HG03060 (cell line): ENCODE data around the gene MIER2.
"Not testable (repeated sequence)": the region's sequence is repeated elsewhere in the genome, so short reads cannot be mapped to it uniquely, and the experiment has no call there.

Experiments
- ATAC-seq: cut with Tn5 transposase; IDR thresholded peaks from one replicate; pipeline ENCODE4 v1.9.1; 2021; ENCODE audit warnings: low read depth, moderate number of reproducible peaks; ENCODE audit not compliant: unreplicated experiment

Gene MIER2

DNA sequence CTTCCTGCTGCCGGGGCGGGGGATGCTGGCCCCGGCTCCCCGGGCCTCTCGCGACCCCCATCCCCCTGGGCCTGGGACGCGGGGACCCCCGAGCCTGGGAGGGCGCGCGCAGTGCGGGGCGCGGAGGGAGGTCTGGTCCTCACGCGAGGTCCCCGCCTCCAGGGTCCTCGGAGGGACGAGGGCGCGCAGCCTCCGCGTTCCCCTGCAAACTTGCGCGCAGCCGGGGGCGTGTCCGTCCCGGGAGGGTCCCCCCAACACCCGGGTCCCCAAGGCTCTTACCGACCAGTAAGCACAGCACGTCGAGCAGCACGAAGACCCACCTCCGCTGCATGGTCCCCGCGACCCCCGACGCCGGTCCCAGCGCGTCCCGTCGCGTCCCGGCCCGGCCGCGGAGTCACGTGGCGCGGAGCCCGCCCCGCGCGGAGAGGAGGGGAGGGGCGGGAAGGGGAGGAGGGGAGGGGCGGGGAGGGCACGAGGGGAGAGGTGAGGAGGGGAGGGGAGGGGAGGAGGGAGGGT lies 53.5 kb downstream of the MIER2 start, which contains the start of gene PLPP2:
Gene PLPP2, minus strand, starts transcription at position 398 of the 516 bp plus-strand sequence. Its CDS starts 67 bp downstream, at position 331.
- ATAC-seq, result no peak

DNA sequence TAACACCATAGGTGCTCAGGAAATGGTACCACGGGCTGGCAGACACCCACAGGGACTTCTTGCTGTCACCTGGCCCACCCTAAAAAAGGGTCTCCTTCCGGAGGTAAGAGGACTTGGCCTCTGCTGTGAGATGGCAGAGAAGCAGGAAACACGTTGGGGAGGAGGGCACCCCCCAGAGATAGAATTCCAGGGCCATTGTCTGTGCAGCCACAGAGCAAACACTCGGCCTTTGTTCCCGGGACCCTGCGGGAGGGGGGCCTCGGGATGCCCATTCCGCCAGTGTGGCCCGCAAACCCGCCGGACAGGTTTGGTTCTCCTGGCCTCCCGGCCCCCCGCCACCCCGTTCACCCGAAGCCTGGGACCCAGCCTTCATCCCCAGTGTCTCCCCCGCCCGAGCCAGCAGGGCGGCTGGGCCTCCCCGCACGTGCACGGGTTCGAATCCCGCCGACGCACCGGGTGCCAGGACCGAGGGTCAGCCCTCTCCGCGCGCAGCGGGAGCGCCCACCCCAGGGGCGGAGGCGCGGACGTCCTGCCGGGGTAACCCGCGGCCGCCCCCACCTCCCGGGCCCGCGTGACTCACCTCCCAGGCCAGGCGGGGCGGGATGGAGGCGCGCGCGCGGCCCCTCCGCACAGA lies 54.1 kb downstream of the MIER2 start:
- no peak for ATAC-seq

DNA sequence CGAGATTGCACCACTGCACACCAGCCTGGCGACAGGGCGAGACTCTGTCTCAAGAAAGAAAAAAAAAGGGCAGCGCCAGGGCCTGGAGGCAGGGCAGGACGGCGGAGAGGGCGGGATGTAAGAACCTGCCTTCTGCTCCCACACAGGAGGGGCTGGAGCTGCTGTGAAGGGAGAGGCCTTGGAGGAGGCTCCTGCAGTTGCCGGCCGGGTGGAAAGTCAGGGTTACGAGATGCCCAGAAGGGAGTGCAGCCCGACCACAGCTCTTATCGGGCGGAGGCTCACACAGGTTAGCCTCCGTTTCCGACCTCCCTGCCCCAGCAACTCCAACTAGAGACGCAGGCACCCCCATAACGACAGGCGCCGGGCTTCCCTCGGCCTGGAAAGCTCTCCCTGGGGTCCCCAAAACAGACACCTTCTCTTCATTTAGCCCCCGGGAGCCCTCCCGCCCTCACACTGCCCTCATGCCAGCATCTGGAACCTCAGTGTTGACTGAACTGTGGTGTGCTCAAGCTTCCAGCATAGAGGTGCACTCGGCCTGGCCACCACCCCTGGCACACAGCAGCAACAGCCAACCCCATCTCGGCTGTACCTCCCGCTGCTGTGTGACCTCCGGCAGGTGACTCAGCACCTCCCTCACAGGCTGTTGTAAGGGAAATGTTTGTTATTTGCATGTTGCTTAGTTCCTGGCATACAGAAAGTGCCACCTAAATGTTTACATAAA lies 54.8 kb downstream of the MIER2 start:
- ATAC-seq, result no peak

DNA sequence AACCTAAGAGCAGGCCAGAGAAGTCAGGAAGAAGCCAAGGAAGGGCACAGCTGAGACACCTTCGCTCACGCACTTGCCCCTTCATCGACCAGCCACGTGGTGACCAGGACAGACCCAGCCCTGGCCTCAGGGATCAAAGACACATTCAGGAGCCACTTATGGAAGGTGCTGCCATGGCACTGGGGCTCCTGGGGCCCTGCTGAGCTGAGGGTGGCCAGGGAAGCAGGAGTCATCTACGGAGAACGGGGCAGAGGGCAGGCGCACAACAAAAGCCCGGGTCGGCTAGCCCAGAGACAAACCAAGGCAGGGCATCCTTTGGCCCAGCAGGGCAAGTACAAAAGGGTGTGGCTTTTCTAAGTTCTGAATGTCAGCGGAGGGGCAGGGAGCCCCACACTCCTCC lies 55.7 kb downstream of the MIER2 start:
- ATAC-seq, result no peak

DNA sequence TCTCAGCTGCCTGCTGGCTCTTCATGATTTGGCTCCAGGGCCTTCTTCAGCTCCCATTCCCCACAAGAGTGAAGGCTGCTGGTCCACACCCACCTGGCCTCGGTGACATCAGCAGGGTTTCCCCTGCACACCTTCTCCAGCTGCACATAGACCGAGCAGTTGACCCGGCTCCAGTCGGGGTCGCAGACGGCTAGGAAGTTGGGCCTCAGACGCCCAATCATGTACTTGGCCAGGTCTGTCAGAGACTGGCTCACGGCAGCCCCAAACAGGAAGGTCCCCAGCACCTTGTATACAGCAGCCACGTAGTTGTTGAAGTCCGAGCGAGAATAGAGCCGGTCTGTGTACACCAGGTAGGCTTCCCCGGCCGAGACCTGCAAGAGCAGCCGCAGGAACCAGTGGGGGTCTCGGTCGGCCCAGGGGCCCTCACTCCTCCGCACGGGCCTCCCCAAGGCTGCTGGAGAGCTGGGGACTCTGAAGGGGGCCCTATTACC lies 57.2 kb downstream of the MIER2 start:
- no peak for ATAC-seq

DNA sequence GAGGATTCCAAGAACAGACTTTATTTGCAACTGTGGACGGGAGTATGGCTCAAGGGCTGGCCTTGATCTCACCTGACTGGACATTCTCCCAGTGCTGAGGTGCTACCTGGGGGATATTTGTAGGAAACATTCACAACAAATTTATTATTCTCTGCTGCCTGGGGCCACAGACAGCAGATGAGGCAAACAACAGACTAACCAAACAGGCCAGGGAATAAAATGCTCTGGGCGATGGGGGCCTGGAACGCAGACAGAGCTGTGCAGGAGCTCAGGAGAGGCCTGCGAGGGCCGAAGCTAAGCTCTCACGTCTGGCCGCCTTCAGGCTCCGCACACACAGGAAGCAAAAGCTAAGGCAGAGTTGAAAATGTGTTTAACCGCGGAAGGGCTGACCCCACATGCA lies 61.2 kb downstream of the MIER2 start:
- ATAC-seq, result no peak

DNA sequence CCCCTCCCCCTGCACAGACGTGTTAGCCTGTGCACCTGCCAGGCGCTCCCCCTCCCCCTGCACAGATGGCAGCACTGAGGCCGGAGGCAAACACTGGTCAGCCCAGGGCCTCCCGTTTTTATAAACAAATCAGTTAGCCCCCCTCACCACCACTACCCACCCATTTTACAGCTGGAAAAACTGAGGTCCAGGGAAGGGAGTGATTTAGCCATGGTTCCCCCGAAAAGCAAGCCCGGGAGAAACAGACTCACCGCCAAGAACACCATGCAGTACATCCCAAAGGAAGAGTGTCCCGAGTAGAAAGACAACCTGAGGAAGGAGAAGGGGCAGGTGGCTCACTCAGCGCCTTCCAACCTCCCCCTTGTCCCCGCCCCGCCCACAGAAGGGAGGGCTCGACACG lies 62.1 kb downstream of the MIER2 start:
- ATAC-seq, result no peak

DNA sequence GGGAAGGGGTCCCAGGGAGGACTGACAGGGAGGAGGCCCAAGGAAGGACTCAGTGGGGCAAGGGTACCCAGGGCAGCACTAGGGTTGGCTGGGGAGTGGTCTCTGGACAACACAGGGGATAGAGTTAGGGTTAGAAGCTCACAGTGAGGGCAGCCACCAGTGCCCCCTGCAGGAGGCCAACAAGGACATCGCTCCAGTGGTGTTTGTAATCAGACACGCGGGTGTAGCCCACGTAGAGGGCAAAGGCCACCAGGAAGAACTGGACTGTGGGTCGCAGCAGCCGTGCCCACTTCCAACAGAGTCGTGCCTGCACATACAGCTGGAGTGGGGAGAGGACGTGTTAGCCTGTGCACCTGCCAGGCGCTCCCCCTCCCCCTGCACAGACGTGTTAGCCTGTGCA lies 62.6 kb downstream of the MIER2 start:
- no peak for ATAC-seq

DNA sequence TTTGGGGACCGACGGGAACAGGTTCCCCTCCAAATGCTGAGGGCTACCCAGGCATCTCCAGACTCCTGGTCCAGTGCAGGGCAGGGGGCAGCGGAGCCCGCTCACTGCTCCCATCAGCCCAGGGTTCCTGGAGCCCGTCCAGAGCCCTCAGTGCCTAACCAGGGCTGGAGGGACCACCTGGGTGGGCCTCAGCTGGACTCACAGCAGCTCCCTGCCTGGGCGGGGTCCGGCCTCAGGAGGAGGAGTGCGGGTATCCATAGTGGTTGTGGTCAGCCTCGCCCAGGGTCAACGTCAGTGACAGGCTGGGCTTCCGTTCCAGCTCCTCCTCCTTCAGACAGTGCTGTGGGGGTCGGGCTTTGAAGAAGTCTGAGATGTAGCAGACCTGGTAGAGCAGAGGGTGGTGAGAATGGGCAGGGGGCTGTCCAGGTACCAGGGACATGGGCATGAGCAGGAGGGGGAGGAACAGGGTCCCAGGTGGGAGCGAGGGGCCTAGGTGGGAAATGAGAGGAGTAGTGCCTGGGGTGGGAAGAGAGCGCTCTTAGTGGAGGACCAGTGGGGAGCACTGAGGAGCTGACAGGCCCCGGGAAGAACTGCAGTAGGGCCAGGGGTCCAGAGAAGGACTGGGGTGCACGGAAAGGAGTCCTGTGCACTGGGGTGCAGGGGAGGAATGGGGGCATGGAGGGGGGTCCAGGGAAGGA lies 63.3 kb downstream of the MIER2 start:
- ATAC-seq, result no peak

DNA sequence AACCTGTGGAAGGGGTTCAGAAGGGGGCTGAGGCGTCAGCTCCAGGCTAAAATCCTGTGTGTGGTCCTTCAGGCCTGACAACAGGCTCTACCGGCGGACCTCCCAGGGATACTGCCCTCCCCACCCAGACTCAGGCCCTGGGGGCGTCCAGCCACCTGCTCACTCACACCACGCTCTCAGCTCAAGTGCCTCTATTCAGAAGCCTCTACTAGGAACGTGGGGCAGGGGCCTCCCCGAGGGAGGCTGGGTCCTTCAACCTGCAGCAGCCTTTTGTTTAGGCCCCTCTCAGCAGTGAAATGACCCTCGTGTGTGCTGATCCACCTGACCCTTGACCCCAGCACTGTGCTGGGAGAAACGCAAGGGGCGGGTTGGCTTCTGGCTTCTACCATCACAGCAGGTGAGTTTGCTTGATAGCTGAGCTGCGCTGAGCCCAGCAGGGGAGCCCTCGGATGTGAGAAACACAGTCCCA lies 64.0 kb downstream of the MIER2 start:
- no peak for ATAC-seq

DNA sequence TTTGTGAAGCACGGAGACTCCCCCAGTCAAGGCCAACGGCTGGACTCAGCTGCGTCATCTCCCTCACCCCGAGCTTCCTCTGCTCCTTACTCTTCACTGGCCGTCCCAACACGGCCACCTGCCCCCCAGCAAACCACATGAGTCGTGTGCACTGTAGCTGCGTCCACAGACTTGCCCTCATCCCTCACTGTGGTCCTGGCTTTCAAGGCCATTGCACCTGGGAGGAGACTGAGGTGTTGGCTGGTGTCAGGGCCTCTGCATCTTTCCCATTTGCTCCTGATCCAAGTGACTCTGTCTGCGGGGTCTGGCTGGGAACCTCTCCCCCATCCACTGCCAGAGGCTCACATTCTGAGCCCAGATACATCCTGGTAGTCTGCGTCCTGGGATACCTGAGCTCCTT lies 64.9 kb downstream of the MIER2 start:
- ATAC-seq, result no peak

DNA sequence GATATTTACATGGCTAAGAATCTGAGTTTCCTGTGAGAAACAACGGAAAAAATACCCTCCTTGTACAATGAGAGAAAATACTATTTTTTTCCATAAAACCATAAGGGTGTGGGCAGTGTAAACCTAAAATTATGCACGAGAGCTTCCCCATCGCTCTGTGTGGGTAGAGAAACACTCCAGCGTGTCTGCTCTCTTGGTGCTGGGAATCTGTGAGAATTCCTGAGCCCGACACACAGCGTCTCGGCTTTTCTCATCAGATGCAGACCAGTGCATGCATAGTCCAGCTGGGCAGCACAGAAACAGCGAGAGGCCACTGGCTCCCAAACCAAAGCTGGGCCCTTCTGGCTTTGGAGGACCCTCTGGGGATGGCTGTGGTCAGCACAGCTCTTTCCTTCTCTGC lies 65.4 kb downstream of the MIER2 start:
- no peak for ATAC-seq

DNA sequence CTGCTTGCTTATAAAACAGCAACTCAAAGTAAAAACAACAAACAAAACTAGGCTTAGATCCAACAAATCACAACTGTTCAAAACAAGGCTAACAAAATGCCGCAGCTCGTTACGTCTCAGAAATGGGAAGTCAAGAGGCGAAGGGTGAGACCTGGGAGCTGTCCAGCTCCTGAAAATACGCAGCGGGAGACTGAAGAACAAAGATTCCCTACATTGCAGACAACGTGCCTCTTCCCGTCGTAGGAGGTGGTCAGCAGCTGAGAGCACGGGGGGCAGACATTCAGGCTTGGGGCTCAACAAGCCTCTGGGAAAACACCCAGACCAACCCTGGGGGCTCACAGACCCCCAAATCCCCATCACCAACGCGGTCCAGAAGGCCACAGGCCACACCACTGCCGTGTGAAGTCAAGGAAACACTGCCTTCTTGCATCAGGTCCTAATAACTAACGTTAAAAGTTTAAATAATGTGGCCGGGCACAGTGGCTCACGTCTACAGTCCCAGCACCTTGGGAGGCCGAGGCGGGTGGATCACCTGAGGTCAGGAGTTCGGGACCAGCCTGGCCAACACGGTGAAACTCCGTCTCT lies 66.9 kb downstream of the MIER2 start:
- no peak for ATAC-seq

DNA sequence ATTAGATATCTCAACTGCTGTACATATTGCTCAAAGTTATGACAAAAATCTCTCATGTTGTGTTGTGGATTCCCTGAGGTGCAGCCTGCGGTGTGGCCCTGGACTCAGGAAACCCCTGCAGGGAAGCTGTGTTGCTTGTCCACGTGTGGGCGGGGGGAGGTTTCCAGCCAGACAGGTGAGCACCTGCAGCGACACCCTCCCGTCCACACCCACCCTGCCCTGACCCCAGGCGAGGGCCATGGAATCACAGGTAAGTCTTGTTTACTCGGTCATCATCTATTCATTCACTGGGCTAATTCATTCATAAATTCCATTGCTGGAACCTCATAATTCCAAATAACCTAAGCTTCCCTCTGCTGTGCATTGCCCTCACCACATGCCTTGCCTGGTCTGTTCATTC lies 67.5 kb downstream of the MIER2 start:
- no peak for ATAC-seq

DNA sequence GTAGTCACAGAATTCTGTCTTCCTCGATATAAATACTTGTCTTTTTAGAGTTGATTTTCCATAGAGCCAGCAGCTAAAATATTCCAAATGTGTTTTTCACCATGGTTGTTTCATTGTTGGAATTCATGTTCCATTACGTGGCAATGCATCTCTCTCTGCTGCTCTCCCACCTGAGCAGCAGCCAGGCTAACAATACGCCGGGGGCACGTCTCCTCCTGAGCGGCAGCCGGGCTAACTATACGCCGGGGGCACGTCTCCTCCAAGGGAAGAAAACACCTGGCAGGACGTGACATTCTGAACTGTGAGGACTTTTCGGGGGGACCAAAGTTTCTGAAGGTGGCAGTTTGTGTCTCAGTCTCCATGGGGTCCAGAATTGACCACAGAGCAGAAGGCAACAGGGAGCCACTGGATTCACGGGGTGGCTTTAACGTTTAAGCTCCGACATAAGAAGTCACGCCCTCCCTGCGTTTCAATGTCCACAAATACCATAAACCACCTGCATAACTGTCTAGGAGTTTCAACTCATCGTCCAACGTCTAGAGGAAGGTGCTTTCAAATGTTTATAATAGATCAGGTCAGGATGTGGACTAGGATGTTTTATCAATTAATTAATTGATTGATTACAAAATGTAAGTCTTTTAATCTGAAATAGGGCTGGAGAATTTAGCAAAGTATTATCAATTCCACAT lies 68.5 kb downstream of the MIER2 start:
- no peak for ATAC-seq

DNA sequence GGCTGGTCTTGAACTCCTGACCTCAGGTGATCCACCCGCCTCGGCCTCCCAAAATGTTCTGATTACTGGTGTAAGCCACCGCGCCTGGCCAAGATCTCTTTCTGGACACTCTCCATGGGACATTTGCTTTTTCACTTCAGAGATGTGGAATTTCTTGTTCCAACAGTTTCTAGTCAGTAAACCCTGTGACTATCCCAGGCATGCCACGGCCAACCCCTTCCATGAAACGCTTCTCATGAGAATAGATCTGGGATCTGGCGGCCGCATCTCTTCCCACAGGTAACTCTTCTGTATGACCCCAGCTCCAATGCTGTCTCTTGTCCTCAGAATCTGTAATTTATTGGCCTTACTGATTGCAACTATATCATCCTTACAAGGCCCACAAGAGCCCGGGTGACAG lies 69.6 kb downstream of the MIER2 start:
- ATAC-seq, result no peak

DNA sequence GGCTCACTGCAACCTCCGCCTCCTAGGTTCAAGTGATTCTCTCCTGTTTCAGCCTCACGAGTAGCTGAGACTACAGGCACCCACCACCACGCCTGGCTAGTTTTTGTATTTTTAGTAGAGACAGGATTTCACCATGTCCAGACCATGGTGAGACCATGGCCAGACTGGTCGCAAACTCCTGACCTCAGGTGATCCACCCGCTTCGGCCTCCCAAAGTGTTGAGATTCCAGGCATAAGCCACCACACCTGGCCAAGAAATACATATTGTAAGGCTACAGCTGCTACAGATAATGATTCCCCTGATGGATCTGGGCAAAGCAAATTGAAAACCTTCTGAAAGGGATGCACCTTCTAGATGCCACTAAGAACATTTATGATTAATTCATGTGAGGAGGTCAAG lies 71.2 kb downstream of the MIER2 start:
- ATAC-seq, result no peak

DNA sequence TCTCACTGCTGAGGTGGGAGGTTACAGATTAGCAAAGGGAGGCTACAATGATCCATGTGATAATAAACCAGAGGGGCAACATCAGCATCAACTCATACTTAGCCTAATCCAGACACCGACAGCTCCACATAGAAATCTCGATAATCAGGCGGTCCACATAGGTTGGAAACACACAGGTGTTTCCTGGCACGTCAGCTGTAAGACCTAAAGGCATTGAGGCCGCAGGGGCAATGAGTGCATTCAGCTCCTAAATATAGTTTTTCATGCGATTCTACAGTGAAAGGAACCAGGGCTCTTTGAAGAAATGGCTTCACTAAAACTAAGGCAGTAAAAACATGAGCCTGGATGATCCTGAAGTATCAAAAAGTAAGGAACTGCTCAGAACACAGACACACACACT lies 72.7 kb downstream of the MIER2 start:
- ATAC-seq, result no peak

DNA sequence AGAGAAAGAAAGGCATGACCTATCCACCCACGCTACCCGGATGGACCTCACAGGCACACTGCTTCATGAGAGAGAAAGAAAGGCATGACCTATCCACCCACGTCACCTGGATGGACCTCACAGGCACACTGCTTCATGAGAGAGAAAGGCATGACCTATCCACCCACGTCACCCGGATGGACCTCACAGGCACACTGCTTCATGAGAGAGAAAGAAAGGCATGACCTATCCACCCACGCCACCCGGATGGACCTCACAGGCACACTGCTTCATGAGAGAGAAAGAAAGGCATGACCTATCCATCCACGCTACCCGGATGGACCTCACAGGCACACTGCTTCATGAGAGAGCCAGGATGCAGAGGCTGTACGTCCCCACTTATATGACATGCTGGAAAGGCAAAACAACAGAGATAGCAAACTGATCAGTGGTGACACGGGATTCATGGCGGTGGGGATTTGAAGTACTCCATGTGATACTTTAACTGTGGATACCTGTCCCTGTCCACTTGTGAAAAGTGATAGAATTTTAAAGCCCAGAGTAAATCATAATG lies 73.8 kb downstream of the MIER2 start:
- not testable (repeated sequence) for ATAC-seq

DNA sequence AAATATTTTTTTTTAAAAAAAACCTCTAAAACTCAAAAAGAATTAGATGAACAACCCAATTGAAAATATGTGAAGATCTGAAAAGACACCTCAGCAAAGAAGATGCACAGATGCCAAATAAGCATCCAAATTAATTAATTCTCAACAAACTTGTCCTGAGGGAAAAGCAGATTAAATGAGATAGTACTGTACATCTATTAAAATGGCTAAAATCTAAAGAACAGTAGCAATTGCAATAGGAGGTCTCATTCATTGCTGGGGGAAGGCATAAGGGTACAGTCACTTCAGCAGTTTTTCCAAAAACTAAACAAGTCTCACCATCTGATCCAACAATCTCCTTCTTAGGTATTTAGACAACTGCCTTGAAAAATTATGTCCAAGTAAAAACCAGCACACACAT lies 75.4 kb downstream of the MIER2 start:
- no peak for ATAC-seq
